Liver (tissue), 9 donors: Measurements from ENCODE around the gene HBE1. TPM values are rescaled to one million over a fixed set of nuclear protein-coding genes. Genes with fewer than 3 reads are reported as not detected.

Source experiments
- DNase-seq: peaks from one replicate; pipeline ENCODE4 v3.0.0-alpha.2; 2017; ENCODE audit warnings: low spot score
- H3K27ac ChIP-seq, 2 donors: one replicate each; pipeline ENCODE4 v1.7.0; 2013; ENCODE audit warnings: inconsistent platforms in 2 of 2, low read length in 2 of 2, control low read depth in 1 of 2, low read depth in 1 of 2, mild to moderate bottlenecking in 1 of 2
- H3K27me3 ChIP-seq, 4 donors: one replicate each; pipeline versions ENCODE4 v1.6.1 to v1.7.0; 2013; ENCODE audit warnings: low read length in 3 of 4, inconsistent platforms in 1 of 4, mild to moderate bottlenecking in 1 of 4, moderate library complexity in 1 of 4; ENCODE audit not compliant: control insufficient read depth in 4 of 4, insufficient read depth in 4 of 4
- H3K36me3 ChIP-seq, 4 donors: one replicate each; pipeline versions ENCODE4 v1.6.1 to v1.7.0; 2013; ENCODE audit warnings: low read length in 3 of 4, mild to moderate bottlenecking in 3 of 4, low read depth in 1 of 4, moderate library complexity in 1 of 4; ENCODE audit not compliant: control insufficient read depth in 4 of 4, insufficient read depth in 3 of 4
- H3K4me1 ChIP-seq, 4 donors: one replicate each; pipeline versions ENCODE4 v1.6.1 to v1.7.0; 2013; ENCODE audit warnings: low read length in 3 of 4, mild to moderate bottlenecking in 3 of 4, moderate library complexity in 1 of 4; ENCODE audit not compliant: control insufficient read depth in 4 of 4, insufficient read depth in 4 of 4
- H3K4me3 ChIP-seq, 3 donors: one replicate each; pipeline versions ENCODE4 v1.6.1 to v1.7.0; 2013; ENCODE audit warnings: low read length in 3 of 3, control low read depth in 1 of 3, low read depth in 1 of 3, mild to moderate bottlenecking in 1 of 3
- H3K9ac ChIP-seq, 2 donors: one replicate each; pipeline ENCODE4 v1.7.0; 2013; ENCODE audit warnings: low read length in 2 of 2, mild to moderate bottlenecking in 2 of 2, moderate library complexity in 2 of 2, control low read depth in 1 of 2, low read depth in 1 of 2
- H3K9me3 ChIP-seq, 4 donors: one replicate each; pipeline versions ENCODE4 v1.6.1 to v1.7.0; 2013; ENCODE audit warnings: low read length in 3 of 4; ENCODE audit not compliant: control insufficient read depth in 4 of 4
- CTCF ChIP-seq: fragments of 150-350 bp; IDR thresholded peaks from 2 replicates; pipeline ENCODE4 v1.5.1; 2017; ENCODE audit warnings: improper control_type of control experiment, low read depth, low read length; ENCODE audit not compliant: missing input control
- EGR1 ChIP-seq, 2 donors: IDR thresholded peaks; 2 replicates each; pipeline ENCODE4 v1.6.1; 2016 to 2018; ENCODE audit warnings: antibody characterized with exemption in 2 of 2, low read depth in 2 of 2
- FOXA1 ChIP-seq: IDR thresholded peaks from 2 replicates; pipeline ENCODE4 v1.6.1; 2016; ENCODE audit warnings: antibody characterized with exemption
- FOXA2 ChIP-seq: IDR thresholded peaks from 2 replicates; pipeline ENCODE4 v1.6.1; 2016; ENCODE audit warnings: antibody characterized with exemption
- GABPA ChIP-seq, 2 donors: IDR thresholded peaks in 1 of 2; conservative IDR thresholded peaks in 1 of 2; 2 replicates each; pipeline ENCODE4 v1.6.1; 2016; ENCODE audit warnings: antibody characterized with exemption in 2 of 2, mild to moderate bottlenecking in 1 of 2, moderate library complexity in 1 of 2
- HNF4A ChIP-seq, 2 donors: conservative IDR thresholded peaks; 2 replicates each; pipeline ENCODE4 v1.6.1; 2016; ENCODE audit warnings: antibody characterized with exemption in 2 of 2, mild to moderate bottlenecking in 2 of 2
- HNF4G ChIP-seq: IDR thresholded peaks from 2 replicates; pipeline ENCODE4 v1.6.1; 2016; ENCODE audit warnings: antibody characterized with exemption
- NR2F2 ChIP-seq: IDR thresholded peaks from 2 replicates; pipeline ENCODE4 v1.6.1; 2016; ENCODE audit warnings: antibody characterized with exemption
- RAD21 ChIP-seq, 2 donors: IDR thresholded peaks; 2 replicates each; pipeline ENCODE4 v1.6.1; 2016; ENCODE audit warnings: antibody characterized with exemption in 2 of 2, mild to moderate bottlenecking in 2 of 2
- RXRA ChIP-seq, 2 donors: IDR thresholded peaks; 2 replicates each; pipeline ENCODE4 v1.6.1; 2017 to 2018; ENCODE audit warnings: antibody characterized with exemption in 2 of 2, mild to moderate bottlenecking in 1 of 2
- SP1 ChIP-seq: IDR thresholded peaks from 2 replicates; pipeline ENCODE4 v1.6.1; 2018; ENCODE audit warnings: antibody characterized with exemption, mild to moderate bottlenecking
- TAF1 ChIP-seq: conservative IDR thresholded peaks from 2 replicates; pipeline ENCODE4 v1.6.1; 2016; ENCODE audit warnings: antibody characterized with exemption, mild to moderate bottlenecking
- YY1 ChIP-seq: IDR thresholded peaks from 2 replicates; pipeline ENCODE4 v1.6.1; 2016; ENCODE audit warnings: antibody characterized with exemption, mild to moderate bottlenecking
- WGBS: extraction: QIAGEN DNeasy Blood & Tissue Kit; methylation state at CpG from one replicate; pipeline ENCODE4 v1.1.7; 2013; 5-methylcytosine and 5-hydroxymethylcytosine counted together
- polyA plus RNA-seq, 2 donors: library from polyadenylated mRNA; stranded (reverse) in 1 of 2; unstranded in 1 of 2; fragments of 200-250 nt in 1 of 2; fragments of >200 nt in 1 of 2; fragmentation: Nextera tagmentation in 1 of 2; extraction: Ambion mirVana in 1 of 2; gene quantifications; one replicate each; pipeline versions ENCODE4 v1.2.1 to v1.2.3, GENCODE V29; 2013 to 2015
- total RNA-seq, 2 donors: library from RNA; depleted of rRNA; stranded (reverse); fragments of >200 nt; gene quantifications; one replicate each; pipeline ENCODE4 v1.2.3, GENCODE V29; 2014
- TF ChIP-seq, protein P1 (sequence below): IDR thresholded peaks from 2 replicates; pipeline ENCODE4 v1.6.1; 2016; ENCODE audit warnings: antibody characterized with exemption
- TF ChIP-seq, protein P2 (sequence below): IDR thresholded peaks from 2 replicates; pipeline ENCODE4 v1.6.1; 2016; ENCODE audit warnings: antibody characterized with exemption
- TF ChIP-seq, protein P3 (sequence below): IDR thresholded peaks from 2 replicates; pipeline ENCODE4 v1.6.1; 2016; ENCODE audit warnings: antibody characterized with exemption, mild to moderate bottlenecking
- TF ChIP-seq, protein P4 (sequence below): IDR thresholded peaks from 2 replicates; pipeline ENCODE4 v1.6.1; 2016; ENCODE audit warnings: antibody characterized with exemption
- donor health status: healthy.
- donor health status: healthy.
- donor health status: healthy.
- donor health status: healthy.
- donor health status: healthy.

Gene HBE1
- total and polyA plus RNA-seq, 4 donors: 82.7 TPM; not detected in 3

DNA sequence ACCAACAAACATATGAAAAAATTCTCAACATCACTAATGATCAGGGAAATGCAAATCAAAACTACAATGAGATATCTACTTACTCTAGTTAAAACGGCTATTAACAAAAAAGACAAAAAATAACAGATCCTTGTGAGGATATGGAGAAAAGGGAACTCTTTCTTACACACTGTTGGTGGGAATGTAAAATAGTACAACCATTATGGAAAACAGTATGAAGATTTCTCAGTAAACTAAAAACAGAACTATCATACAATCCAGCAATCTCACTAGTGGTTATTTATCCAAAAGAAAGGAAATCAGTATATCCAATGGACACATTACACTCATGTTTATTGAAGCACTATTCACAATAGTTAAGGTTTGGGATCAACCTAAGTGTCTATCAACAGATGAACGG is 3.9 kb downstream of the HBE1 start:
- H3K27ac ChIP-seq: no peak overlapping the region
- H3K9me3 ChIP-seq: no peaks in the 10 kb centered on the region
- DNase-seq: no peak
- H3K4me1 ChIP-seq: no peaks in the 10 kb centered on the region
- H3K36me3 ChIP-seq: no peaks in the 10 kb centered on the region
- no peak overlapping the region for H3K4me3 ChIP-seq
- H3K9ac ChIP-seq: no peak overlapping the region
- 38% methylated on average over 2 of the region's 2 CpGs for WGBS
- peaks cover 0 to 4% (median 0%) of the 10 kb centered on the region in 4 donors for H3K27me3 ChIP-seq
- TF ChIP-seq, protein P1, sequence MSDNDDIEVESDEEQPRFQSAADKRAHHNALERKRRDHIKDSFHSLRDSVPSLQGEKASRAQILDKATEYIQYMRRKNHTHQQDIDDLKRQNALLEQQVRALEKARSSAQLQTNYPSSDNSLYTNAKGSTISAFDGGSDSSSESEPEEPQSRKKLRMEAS: no peak
- no peak for TF ChIP-seq NR2F2
- TF ChIP-seq RXRA (IDR thresholded peaks at IDR 0.05): no peak
- TF ChIP-seq FOXA2: no peak
- TF ChIP-seq HNF4G: no peak
- TF ChIP-seq, protein P2, sequence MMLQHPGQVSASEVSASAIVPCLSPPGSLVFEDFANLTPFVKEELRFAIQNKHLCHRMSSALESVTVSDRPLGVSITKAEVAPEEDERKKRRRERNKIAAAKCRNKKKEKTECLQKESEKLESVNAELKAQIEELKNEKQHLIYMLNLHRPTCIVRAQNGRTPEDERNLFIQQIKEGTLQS: no peak
- no peak for TF ChIP-seq HNF4A (conservative IDR thresholded peaks at IDR 0.05)
- TF ChIP-seq, protein P3, sequence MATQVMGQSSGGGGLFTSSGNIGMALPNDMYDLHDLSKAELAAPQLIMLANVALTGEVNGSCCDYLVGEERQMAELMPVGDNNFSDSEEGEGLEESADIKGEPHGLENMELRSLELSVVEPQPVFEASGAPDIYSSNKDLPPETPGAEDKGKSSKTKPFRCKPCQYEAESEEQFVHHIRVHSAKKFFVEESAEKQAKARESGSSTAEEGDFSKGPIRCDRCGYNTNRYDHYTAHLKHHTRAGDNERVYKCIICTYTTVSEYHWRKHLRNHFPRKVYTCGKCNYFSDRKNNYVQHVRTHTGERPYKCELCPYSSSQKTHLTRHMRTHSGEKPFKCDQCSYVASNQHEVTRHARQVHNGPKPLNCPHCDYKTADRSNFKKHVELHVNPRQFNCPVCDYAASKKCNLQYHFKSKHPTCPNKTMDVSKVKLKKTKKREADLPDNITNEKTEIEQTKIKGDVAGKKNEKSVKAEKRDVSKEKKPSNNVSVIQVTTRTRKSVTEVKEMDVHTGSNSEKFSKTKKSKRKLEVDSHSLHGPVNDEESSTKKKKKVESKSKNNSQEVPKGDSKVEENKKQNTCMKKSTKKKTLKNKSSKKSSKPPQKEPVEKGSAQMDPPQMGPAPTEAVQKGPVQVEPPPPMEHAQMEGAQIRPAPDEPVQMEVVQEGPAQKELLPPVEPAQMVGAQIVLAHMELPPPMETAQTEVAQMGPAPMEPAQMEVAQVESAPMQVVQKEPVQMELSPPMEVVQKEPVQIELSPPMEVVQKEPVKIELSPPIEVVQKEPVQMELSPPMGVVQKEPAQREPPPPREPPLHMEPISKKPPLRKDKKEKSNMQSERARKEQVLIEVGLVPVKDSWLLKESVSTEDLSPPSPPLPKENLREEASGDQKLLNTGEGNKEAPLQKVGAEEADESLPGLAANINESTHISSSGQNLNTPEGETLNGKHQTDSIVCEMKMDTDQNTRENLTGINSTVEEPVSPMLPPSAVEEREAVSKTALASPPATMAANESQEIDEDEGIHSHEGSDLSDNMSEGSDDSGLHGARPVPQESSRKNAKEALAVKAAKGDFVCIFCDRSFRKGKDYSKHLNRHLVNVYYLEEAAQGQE: no peak
- no peak for TF ChIP-seq CTCF
- TF ChIP-seq SP1: no peak
- no peak for TF ChIP-seq RAD21 (IDR thresholded peaks at IDR 0.05)
- no peak for TF ChIP-seq FOXA1
- no peak for TF ChIP-seq EGR1 (IDR thresholded peaks at IDR 0.05; ENCODE audit: low read depth in 2 of 2)
- TF ChIP-seq, protein P4, sequence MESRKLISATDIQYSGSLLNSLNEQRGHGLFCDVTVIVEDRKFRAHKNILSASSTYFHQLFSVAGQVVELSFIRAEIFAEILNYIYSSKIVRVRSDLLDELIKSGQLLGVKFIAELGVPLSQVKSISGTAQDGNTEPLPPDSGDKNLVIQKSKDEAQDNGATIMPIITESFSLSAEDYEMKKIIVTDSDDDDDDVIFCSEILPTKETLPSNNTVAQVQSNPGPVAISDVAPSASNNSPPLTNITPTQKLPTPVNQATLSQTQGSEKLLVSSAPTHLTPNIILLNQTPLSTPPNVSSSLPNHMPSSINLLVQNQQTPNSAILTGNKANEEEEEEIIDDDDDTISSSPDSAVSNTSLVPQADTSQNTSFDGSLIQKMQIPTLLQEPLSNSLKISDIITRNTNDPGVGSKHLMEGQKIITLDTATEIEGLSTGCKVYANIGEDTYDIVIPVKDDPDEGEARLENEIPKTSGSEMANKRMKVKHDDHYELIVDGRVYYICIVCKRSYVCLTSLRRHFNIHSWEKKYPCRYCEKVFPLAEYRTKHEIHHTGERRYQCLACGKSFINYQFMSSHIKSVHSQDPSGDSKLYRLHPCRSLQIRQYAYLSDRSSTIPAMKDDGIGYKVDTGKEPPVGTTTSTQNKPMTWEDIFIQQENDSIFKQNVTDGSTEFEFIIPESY: no peak
- no peak for TF ChIP-seq YY1
- no peak for TF ChIP-seq GABPA (IDR thresholded peaks at IDR 0.05 in 1 of 2, conservative IDR thresholded peaks at IDR 0.05 in 1 of 2)
- TF ChIP-seq TAF1: no peak
